Epithelial cell of prostate (primary cell): ENCODE results near the gene URI1.

Source experiments
- DNase-seq: peaks from one replicate; pipeline ENCODE4 v3.0.0-alpha.2; 2011; ENCODE audit warnings: low read depth, low spot score
- H3K27ac ChIP-seq: fragments of 450-650 bp; 2 replicates; pipeline ENCODE4 v1.5.1; 2017; ENCODE audit warnings: mild to moderate bottlenecking

The URI1 gene

DNA sequence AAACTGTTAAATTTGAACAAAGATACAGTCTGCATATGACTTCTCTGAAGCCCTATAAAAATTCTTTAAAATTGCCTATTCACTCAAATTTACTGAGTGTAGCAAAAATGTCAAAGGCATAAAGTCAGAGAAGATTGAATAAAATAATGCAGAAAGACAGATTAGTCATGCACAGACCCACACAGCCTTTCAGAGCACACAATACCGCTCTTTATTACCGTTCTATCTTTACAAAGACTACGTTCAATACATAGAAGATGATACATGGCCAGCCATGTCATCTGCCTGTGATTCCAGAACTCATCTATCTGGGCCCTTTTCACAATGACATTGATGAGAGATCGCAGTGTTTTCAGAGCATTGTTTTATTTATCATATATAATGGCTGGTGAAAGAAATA is 107.2 kb downstream of the URI1 start:
- DNase-seq = no peak
- H3K27ac ChIP-seq = no peak overlapping the region

DNA sequence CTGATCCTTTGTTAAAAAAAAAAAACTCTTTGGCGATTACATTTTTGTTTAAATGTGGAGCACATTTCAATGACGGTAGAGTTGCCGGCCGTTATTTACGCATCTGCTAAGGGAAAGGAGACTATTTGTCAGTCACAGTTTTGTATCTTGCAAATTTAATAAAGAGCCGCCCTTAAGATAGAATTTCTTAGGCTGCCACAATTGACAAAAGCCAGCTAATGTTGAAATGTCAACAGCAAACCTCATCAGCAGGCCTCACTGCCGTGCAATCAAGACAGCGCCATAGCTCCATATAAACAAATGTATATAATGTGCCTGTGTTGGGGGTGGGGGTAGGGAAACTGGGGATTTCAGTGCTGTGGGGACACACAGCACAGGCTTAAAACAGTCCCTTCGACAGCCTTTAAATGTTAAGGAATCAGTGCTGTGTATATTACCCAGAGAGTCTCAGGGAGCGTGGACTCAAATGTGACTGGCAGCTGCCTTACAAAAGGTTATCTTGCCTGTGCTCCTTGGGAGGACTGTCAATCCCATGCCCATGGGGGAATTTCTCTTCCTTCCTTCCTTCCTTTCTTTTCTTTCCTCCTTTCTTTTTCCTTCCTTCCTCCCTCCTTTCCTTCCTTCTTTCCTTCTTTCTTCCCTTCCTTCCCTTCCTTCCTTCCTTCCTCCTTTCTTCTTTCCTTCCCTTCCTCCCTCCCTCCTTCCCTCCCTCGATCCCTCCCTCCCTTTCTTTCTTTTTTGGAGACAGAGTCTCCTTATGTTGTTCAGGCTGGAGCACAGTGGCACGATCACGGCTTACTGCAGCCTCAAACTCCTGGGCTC is 108.0 kb downstream of the URI1 start:
- DNase-seq = no peak
- no peak overlapping the region for H3K27ac ChIP-seq

DNA sequence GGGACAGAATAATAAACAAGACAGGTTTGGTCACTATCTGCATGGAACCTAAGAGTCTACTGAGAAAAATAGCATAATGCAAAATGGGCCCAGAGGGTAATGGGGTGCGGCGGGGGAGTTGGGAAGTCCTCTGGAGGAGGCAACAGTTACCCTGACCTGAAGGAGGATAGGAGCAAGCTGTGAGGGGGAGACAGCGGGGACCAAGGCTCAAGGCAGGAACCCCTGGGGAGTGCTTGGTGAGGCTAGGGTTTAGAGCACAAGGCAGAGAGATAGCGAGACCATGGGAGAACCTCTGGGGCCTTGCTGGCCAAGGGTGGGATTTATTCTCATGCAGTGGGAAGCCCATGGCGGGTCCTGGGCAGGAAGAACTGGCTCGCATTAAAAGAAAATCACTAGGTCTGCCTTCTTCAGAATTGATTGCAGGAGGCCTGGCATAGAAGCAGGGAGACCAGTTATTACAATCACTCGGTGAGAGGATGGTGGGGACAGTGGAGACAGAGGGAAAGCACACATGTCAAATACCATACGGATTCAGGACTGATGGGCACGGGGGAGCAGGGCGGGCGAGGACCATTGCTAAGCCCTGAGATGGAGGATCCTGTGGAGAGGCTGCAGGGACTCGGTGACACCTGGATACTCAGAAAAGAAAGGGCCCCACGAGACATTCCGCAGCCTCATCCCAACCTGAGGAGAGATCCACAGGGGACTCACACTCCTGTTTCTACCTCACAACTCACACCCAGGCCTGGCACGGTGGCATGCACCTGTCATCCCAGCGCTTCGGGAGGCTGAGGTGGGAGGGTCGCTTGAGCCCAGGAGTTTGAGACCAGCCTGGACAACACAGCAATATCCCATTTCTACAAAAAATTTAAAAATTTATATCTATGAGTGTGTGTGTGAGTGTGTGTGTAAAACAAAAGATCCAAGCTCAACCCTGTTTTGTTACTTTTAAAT is 110.4 kb downstream of the URI1 start:
- H3K27ac ChIP-seq = no peak overlapping the region
- no peak for DNase-seq

DNA sequence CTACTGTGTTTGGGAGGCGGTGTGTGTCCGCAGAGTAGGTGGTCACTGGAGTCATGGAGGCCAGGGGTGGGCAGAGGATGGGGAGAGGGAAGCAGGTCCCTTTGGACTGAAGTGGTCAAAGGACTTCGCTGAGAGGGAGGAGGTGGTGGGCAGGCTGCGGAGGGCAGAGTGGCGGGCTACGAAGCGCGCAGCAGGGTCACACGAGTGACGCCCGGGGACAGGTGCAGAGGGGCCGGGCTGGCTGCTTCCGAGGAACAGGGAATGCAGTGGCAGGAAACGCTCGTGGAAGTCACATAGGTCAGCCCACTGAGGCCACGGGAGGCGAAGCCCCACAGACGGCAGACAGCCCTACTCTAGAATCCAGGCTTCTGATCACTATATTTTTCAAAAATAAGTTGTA is 111.5 kb downstream of the URI1 start:
- no peak overlapping the region for H3K27ac ChIP-seq
- no peak for DNase-seq

DNA sequence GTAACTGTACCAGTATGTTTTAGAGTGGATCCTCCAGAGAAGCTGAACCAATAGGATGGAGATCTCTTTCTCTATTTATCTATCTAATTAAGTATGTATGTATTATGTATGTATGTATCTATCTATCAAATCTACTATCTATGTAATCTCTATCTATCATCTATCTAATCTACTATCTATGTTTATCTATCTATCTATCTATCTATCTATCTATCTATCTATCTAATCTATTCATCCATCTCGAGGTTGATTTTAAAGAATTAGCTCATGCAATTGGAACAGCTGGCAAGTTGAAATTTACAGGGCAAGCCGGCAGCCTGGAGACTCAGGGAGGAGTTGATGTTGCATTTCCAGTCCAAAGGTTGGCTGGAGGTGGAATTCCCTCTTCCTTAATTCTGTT is 112.2 kb downstream of the URI1 start:
- no peak for DNase-seq
- no peak overlapping the region for H3K27ac ChIP-seq

DNA sequence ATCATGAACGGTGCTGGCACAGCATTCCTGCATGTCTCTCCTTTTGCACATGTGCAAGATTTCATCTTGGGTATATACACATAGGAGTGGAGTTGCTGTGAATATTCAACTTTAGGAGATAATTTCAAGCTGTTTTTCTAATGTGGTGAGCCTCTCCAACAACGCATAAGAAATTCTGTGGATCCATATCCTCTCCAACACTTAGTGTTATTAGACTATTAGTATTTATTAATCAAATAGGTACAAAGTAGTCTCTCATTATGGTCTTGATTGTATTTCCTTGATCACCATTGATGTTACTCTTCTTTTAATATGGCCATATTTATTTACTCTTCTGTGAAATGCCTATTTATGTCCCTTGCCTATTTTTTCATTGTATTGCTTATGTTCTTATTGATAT is 114.5 kb downstream of the URI1 start:
- H3K27ac ChIP-seq = no peak overlapping the region
- no peak for DNase-seq

DNA sequence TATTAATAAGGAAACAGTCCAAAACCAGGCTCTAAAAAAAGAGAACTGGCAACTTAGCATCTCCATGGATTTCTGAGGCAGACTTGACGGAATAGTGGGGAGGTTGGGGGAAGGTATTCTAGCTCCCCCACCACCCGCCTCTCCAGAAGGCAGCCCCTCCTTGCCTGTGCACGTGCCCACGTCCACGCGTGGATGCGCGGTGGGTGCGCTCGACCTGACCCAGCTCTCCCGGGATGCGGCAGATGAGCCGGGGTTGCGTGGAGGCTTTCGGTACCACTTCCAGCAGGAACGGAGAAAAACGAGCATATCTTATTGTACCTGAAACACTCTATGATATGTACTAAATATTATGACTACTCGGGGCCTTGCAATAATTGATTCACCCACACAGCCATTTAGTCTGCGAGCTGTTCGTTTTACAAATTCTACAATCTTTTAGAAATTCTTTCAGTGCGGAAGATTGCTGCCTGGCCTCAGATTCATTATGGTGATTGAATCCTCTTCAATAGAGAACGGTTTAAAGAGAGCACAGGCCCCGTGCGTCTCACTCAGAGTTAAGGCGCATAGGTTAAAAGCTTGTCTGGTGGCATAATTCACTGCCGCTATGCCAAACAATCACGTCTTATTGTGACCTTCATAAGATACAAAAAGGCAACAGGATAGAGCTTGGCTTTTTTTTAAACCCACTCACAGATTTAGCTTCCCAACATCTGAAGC is 117.9 kb downstream of the URI1 start:
- no peak overlapping the region for H3K27ac ChIP-seq
- no peak for DNase-seq

DNA sequence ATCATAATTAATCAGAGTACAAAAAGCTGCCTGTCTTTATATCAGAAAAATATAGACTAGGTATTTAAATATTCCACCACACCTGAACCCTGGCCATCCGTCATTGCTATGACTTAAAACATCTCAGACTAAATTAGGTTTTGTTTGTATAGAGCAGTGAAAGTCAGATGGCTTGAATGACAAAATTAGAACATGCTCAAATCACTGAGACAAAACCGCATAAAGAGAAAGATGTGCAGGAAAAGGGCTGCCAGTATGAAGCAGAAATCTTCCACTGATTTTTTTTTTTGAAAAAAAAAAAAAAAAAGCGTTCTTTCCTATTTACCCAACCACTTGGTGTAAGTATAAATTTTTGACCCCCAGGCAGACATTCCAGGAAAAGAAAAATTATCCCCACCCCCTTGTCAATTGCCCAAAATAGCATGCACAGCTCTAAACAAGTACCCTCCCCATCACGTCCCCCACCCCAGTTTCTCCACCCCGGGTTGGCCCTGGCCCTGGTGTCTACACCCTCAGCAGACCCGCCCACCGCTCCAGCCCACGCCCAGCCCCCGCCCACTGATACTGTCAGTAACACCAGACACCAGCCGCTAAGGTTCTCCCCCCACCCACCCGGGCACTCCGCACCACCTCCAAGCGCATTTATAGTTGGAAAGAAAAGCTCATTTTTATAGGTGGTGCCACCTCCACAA is 118.6 kb downstream of the URI1 start:
- H3K27ac ChIP-seq = no peak overlapping the region
- DNase-seq = no peak

DNA sequence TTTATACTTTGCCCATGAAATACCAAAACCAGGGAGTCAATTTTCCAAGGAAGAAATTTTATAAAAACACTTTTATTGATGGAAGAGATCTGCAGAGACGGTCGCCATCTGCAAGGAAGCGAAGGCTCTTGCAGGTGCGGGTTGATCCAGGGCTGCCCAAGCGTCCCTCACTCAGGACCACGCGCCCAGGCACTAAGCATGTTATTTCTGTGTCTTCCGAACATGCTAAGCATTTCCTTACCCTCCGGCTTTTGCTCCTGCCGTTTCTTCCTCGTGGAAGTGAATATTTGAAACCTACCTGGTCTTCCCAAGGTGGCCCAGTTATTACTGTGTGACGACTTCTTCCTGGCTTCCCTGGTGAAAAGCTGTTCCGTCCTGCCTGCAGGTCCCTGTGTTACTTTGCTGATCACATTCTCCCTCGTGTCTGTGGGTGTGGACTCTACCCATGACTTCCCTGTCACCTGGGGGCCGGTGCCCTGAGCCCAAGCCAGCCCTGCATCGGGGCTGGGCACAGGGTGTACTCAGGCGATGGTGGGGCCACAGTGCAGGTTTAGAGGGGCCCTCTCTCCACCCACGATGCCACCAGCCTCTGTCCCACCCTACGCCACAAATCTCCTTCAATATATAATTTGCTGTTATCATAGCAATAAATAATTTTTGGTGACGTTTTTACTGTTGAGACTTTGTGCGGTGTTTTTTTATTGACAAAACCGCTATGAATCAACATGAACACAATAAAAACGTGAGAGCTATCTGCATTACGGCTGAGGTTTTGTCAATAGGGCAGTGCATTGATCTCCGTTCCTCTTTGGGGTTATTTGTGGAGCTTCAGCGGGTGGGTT is 119.4 kb downstream of the URI1 start:
- no peak for DNase-seq
- H3K27ac ChIP-seq = no peak overlapping the region

DNA sequence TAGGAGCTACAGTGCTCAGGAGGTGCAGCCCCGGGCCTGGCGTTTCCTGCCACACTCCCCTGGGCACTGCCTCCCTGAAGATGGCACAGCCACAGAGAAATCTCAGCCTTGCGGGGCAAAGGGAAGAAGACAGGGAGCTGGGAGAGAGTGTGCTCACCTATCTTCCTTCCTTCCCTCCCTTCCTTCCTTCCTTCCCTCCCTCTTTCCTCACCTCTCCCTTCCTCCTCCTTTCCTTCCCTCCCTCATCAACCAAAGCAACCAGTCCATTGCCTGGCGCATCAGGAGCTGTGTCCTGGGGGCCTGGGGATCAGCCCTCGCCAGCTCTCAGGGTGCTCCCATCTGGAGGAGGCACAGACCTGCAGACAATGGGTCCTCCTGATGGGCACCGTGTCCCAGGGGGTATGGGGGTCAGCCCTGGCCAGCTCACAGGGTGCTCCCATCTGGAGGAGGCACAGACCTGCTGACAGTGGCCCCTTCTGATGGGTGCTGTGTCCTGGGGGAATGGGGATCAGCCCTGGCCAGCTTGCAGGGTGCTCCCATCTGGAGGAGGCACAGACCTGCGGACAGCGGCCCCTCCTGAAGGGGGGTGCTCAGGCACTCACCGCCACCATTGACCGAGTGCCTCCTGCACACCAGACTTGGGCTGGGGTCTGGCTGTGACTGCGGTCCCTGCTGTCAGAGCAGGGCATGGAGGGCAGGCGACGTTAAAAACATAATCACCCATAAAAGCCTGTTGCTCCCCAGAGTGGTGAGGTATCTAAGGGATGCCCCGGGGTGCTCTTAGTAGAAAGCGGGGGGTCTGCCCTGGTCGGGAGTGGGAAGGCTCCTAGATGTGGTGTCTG is 120.2 kb downstream of the URI1 start:
- no peak for DNase-seq

DNA sequence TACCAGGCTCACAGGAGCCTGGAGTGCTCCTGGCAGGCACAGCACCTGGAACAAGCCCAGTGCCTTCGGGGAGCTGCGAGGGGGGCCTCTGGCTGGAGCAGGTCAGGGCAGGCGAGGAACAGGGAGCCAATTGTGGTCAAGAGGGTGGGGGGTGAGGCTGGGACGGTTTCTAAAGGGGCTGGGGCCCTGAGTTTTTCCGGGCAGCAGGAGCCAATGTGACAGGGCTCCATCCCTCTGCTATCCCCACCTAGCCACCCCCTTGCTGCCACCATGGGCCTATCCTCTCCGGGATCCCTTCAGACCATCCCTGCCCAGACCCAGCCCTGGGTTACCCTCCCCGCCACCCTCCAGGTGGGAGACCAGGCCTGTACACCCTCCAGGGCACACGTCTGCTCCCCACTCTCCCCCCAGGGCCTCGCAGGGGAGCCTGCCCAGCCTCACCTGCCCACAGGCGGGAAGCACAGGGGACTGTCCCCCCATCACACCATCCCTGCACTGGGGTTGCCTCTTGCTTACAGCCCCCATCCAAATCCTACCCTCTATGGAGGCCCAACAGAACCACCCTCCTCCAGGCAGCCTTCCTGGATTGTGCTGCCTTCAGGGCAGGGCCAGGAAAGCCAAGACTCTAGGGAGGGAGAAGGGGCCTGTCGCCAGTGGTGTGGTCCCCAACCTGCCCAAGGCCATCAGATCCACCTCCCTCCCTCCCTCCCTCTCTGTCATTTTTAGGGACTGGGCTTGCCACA is 121.0 kb downstream of the URI1 start:
- DNase-seq = no peak
- no peak overlapping the region for H3K27ac ChIP-seq

More for the DNA sequence above, 120.2 kb downstream of the URI1 start:
- no peak overlapping the region for H3K27ac ChIP-seq

DNA sequence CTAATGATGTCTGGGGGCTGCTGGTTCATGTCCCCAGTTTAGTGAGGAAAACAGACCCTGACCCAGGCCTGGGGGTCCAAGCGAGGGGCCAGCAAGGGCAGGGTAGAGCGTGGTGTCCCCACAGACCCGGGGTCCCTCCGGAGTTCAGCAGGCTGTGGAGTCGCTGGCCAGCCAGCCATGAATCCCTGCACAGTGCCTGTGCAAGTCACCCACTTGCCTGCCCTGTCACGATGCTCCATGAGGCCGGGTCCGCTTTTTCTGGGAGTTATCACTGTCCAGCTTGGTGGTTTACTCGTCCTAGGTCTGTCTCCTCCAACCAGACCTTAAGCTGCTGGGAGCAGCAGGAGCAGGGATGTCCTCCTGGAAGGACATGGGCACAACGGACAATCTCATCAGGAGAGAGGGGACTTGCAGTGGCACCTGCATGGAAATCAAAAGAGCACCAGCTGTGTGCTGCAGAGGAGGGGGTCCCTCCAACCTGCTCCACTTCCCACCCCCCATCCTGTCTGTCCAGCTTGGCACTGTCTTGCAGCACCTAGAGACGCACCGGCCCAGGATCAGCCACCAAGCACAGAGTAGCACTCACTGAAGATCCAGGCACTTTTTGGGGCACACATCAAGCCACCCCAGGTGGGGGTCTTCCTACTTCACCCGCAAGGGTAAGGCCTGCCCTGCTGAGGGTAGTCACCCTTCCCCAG is 121.8 kb downstream of the URI1 start:
- DNase-seq = no peak
- H3K27ac ChIP-seq = no peak overlapping the region

DNA sequence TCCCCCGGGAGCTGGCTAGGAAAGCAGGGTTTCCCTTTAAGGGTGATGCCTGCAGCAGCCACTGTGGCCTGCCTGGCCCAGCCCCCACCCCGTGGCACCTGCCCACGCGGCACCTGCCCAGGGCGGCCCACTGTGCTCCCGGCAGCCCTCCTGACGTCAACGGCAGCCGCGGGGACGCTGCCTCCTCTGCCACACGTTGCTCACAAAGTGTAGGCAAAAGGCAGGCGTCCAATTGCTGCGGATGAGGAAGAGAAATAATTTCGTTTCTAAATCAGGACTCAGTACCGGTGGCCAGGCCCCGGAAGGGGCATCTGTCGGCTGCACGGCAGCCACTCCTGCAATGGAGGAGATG is 122.3 kb downstream of the URI1 start:
- no peak overlapping the region for H3K27ac ChIP-seq
- DNase-seq = no peak

DNA sequence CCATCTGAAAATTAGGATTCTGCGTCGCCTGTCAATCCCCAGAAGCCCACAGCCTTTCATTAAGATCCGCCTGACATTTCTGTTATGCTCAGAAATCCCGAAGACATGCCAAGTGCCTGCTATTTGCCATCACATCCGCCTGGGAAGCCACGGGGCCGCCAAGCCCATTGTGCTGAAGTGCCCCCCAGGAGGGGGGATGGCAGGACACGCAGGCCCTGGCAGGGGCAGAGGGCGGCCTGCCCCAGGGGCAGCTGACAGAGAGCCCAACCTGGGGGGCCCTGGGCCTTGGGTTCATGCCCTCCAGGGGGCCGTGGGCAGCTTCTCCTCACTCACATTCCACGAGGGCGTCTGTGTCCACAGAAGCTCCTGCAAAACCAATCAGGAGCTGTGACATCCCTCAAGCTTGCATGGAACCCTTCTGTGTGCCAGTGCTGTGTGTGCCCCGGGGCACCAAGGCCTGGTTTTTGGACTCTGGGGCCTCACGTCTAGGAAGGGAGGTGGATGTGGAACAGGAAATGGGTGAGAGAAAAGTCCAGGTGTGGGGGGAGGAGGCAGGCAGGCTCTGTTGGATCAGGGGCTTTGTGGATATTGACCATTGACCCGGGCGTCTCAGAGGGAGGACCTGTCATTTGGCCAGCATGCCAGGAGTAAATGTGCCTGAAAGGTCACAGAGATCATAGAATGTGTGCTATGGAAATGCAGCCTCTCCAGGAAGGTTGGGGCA is 122.9 kb downstream of the URI1 start:
- H3K27ac ChIP-seq = no peak overlapping the region
- DNase-seq = no peak

DNA sequence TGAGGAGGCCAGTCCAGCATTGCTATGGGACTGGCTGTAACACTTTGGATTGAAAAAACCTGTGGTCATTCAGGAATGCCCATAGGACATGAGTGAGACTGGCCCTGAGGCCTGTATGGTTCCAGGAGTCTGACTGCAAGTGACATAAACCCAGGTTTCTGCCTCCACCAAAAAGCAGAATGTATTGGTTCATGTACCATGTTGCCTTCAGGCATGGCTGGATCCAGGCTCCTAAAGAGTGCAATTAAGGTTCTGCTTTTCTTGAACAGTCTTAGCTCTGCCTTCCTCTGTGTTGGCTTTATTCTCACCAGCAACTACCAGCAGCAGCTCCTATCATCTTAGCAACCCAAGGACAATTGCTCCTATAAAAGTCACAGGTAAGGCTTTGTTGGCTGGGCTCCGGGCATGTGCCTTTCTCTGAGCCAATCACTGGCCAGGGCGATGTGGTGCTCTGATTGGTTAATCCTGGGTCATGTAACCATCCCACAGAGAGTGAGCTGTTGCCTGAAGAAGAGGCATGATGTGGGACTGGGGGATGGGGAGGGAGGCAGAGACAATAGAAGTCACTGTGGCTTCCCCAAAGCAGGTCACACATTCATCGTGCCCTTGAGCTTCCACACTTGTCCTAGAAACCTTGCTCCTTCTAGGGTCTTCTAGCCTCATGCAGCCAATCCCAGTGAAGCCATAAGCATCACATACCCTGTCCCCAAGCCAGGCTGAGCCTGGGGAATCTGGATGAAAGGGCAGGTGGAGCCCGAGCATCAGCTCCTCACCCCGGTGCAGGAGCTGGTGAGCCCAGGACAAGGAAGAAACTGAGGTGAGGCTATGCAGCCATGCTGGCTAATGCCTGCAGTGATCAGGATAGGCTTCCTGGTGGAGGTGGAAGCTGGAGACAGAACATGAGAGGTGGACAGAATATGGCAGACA is 123.9 kb downstream of the URI1 start:
- no peak for DNase-seq
- H3K27ac ChIP-seq = no peak overlapping the region
